Lower lobe of right lung (tissue), 2 donors: ENCODE data around the gene GALNT9. TPM values are rescaled to one million over a fixed set of nuclear protein-coding genes. Genes with fewer than 3 reads are reported as not detected.

Source experiments
- ATAC-seq, 2 donors: fragments of 200-7000 bp; cut with Tn5 transposase; one replicate each; pipeline ENCODE4 v1.9.1; 2020 to 2022; ENCODE audit warnings: mild to moderate bottlenecking in 2 of 2, moderate library complexity in 2 of 2
- DNase-seq: peaks from one replicate; pipeline ENCODE4 v3.0.0-alpha.2; 2020
- H3K27ac ChIP-seq: fragments of 200-600 bp; one replicate; pipeline ENCODE4 v1.8.0; 2022
- H3K27me3 ChIP-seq: fragments of 200-600 bp; one replicate; pipeline ENCODE4 v1.8.0; 2022; ENCODE audit warnings: low read depth
- H3K36me3 ChIP-seq: fragments of 200-600 bp; one replicate; pipeline ENCODE4 v1.8.0; 2022; ENCODE audit warnings: mild to moderate bottlenecking
- H3K4me1 ChIP-seq: fragments of 200-600 bp; one replicate; pipeline ENCODE4 v1.8.0; 2022
- H3K4me3 ChIP-seq: fragments of 200-600 bp; one replicate; pipeline ENCODE4 v1.8.0; 2022; ENCODE audit warnings: mild to moderate bottlenecking
- H3K9me3 ChIP-seq: fragments of 200-600 bp; one replicate; pipeline ENCODE4 v1.8.0; 2022
- intact Hi-C: fragments of 100-400 bp; cut with DNase I; formaldehyde crosslinking; loops from one replicate; pipeline ENCODE4 v1.11.0; 2022
- total RNA-seq: library from RNA; stranded (reverse); fragmentation: NEBNext Ultra II Directional; extraction: Animal tissue kit (Norgen Biotek cat#: 25700); gene quantifications from one replicate; pipeline ENCODE4 v1.2.1, GENCODE V29; 2021
- TF ChIP-seq, protein P1 (sequence below): fragments of 200-600 bp; IDR thresholded peaks from one replicate; pipeline ENCODE4 v1.8.0; 2022; ENCODE audit warnings: antibody characterized with exemption, mild to moderate bottlenecking
- donor health status: DM: no; HTN: yes; CAD: no; lungs with severe emphysema.

Gene GALNT9
- total RNA-seq, 1 donor from 2014 or later: not detected

DNA sequence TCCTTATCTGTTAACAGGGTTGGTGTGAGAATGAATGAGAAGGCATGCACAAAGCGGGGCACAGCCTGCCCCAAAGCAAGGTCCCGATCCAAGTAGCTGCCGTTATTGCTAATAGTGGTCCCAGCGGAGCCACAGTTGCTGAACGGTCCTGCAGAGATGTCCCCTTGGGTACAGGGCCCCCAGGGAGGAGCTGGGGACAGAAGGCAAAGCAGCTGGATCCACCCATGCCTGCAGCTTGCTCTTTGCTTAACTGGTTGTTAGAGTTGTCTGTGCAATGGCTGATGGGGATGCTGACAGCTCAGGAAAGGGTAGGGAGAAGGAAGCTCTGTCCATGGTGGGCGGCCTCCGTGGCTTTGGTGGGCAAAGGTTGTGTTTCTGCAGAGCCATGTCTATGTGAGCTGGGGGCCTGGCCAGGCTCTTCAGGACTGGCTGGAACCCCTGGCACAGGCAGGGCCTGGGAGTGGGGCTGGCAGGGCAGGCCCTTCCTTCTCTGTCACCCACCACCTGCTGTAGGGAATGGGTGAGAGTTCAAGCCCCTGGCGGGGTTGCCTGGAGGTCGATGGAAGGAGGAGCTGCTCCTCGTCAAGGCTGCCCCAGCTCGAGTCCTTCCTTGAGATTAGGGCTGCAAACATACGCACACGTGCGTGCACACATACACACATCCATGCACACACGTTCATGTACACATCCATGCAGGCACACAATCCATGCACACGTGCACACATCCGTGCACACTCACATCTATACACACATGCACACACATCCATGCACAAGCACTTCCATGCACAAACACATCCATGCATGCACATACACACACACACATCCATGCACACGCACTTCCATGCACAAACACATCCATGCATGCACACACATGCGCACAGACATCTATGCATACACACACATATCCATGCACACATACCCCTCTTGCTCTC lies 149.7 kb downstream of the GALNT9 start:
- Histone ChIP-seq H3K27ac (no peak overlapping the region), H3K4me3 (no peak overlapping the region), H3K27me3 (peaks cover 43% of the 10 kb centered on the region), H3K36me3 (no peaks in the 10 kb centered on the region), H3K4me1 (no peaks in the 10 kb centered on the region), H3K9me3 (no peaks in the 10 kb centered on the region)
- TF ChIP-seq, protein P1, sequence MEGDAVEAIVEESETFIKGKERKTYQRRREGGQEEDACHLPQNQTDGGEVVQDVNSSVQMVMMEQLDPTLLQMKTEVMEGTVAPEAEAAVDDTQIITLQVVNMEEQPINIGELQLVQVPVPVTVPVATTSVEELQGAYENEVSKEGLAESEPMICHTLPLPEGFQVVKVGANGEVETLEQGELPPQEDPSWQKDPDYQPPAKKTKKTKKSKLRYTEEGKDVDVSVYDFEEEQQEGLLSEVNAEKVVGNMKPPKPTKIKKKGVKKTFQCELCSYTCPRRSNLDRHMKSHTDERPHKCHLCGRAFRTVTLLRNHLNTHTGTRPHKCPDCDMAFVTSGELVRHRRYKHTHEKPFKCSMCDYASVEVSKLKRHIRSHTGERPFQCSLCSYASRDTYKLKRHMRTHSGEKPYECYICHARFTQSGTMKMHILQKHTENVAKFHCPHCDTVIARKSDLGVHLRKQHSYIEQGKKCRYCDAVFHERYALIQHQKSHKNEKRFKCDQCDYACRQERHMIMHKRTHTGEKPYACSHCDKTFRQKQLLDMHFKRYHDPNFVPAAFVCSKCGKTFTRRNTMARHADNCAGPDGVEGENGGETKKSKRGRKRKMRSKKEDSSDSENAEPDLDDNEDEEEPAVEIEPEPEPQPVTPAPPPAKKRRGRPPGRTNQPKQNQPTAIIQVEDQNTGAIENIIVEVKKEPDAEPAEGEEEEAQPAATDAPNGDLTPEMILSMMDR: no peak
- intact Hi-C loops: no loop called here
- DNase-seq (no peak), ATAC-seq (no peak)

DNA sequence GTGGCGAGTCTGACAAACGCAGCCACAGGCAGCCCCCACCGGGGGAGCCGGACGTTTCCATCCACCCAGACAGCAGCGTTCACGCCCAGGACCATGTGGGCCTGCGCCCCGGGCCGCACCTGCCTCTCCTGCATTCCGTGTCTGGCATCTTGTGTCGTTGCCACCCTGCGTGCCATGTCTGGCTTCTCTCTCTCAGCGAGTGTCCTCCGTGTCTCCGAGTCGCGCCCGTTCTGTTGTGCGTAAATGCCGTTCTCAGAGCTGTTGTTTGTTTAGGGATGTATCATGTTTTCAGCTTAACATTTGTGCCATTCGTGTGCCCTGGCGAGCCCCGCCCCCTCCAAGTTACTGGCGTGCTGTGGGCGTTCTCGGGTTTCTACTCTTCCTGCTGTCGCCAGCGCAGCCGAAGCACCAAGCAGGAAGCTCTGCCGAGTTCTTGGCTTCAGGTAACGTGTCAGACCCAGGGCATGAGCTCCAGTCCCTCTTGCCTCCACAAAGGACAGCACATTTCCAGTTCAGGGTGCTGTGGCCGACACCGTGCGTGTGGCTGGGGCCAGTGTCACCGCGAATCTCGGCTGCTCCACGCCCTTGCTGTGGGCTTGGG lies 150.5 kb downstream of the GALNT9 start:
- H3K27ac ChIP-seq: no peak overlapping the region
- no peak overlapping the region for H3K4me3 ChIP-seq
- no peaks in the 10 kb centered on the region for H3K4me1 ChIP-seq
- peaks cover 49% of the 10 kb centered on the region for H3K27me3 ChIP-seq
- no peaks in the 10 kb centered on the region for H3K36me3 ChIP-seq
- TF ChIP-seq, protein P1: no peak
- H3K9me3 ChIP-seq: no peaks in the 10 kb centered on the region
- intact Hi-C loops: no loop called here
- DNase-seq: no peak
- ATAC-seq: no peak

DNA sequence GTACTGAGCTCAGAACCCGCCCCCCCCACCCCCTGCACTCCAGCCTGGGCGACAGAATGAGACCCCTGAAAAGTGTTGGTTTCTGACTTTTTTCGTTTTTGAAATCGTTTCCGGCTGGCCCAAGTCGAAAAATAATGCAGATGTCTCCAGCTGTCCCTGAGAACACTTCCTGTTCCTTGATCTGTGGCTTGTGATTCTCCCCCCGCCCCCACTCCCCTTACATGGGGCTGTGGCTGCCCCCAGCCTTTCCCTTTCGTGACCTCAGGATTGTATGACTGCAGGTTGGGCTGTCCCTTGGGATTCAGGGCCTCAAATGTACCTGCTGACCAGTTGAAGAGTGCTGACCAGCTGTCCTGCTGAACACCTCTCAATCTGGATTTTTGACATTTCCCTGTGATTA lies 151.1 kb downstream of the GALNT9 start:
- TF ChIP-seq, protein P1: no peak
- peaks cover 53% of the 10 kb centered on the region for H3K27me3 ChIP-seq
- intact Hi-C loops: no loop called here

DNA sequence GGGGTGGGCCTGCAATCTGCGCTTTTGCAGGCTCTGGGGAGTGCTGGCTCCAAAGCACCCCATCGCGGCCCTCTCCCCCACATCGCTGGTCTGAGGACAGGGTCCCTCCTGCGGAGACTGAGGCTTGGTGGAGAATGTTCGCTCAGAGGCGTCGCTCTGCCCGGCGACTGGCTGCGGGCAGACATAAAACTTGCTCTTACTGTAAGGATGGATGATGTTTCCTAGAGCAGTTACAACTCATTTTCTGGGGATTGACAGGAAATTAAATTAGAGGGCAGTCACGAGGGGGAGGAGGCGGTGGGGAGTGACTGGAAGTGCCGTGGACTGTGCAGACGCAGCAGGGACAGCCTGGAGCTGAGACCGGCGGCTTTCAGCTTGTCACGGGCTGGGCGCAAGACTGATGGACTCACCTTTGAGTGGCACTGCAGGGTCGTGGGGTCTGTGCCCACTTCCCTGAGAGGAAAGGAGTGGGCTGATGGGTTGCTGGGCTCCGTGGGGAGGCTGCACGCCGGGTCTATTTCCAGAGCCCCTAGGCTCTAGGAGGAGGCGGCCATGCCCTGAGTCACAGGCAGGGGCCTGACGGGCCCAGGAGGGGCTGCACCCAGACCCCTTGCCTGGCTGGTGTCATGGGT lies 152.4 kb downstream of the GALNT9 start:
- Histone ChIP-seq H3K27me3 (peaks cover 61% of the 10 kb centered on the region), H3K9me3 (no peaks in the 10 kb centered on the region), H3K36me3 (no peaks in the 10 kb centered on the region), H3K4me1 (no peaks in the 10 kb centered on the region), H3K27ac (no peak overlapping the region), H3K4me3 (no peak overlapping the region)
- ATAC-seq (no peak), DNase-seq (no peak)
- TF ChIP-seq, protein P1: no peak
- intact Hi-C loops: no loop called here

More for the DNA sequence above, 151.1 kb downstream of the GALNT9 start:
- H3K4me3 ChIP-seq: no peak overlapping the region
- H3K9me3 ChIP-seq: no peaks in the 10 kb centered on the region
- no peak for DNase-seq
- ATAC-seq: no peak
- no peaks in the 10 kb centered on the region for H3K4me1 ChIP-seq
- H3K27ac ChIP-seq: no peak overlapping the region
- H3K36me3 ChIP-seq: no peaks in the 10 kb centered on the region

DNA sequence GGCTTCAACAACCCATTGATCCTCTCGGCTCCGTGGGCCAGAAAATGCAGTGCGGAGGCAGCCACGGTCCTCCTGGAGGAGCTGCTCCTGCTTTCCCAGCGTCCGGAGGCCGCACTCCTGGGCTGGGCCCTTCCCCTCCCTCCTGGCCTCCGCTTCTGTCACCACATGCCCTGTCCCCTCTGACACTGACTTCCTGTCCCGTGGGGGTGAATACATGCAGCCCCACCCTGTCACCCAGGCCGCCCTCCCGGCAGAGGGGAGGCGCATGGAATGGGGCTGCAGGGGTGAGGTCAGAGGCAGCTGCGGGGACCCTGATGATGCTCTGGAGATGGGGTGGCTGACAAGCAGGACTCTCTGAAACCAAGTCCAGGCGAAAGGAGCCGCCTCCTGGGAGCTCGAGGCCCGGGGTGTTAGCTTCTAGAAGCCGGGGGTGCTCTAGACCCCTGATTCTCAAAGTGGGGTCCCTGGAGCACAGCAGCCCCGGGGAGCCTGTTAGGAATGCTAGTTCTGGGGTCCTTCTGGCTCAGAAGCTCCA lies 152.9 kb downstream of the GALNT9 start:
- H3K9me3 ChIP-seq: no peaks in the 10 kb centered on the region
- H3K36me3 ChIP-seq: no peaks in the 10 kb centered on the region
- TF ChIP-seq, protein P1: no peak
- no peak overlapping the region for H3K27ac ChIP-seq
- H3K4me3 ChIP-seq: no peak overlapping the region
- ATAC-seq (no peak), DNase-seq (no peak)
- H3K4me1 ChIP-seq: no peaks in the 10 kb centered on the region
- peaks cover 67% of the 10 kb centered on the region for H3K27me3 ChIP-seq
- intact Hi-C loops: no loop called here
